ENCODE measurements around the gene ANKRD35. TPM values are rescaled to one million over a fixed set of nuclear protein-coding genes. Genes with fewer than 3 reads are reported as not detected.
A peak's percentile ranks its signal among the peaks of the same experiment; 100 is the strongest.

The ANKRD35 gene
- total and polyA plus RNA-seq, 12 donors, result 0.28 to 2.1 (median 0.56) TPM

DNA sequence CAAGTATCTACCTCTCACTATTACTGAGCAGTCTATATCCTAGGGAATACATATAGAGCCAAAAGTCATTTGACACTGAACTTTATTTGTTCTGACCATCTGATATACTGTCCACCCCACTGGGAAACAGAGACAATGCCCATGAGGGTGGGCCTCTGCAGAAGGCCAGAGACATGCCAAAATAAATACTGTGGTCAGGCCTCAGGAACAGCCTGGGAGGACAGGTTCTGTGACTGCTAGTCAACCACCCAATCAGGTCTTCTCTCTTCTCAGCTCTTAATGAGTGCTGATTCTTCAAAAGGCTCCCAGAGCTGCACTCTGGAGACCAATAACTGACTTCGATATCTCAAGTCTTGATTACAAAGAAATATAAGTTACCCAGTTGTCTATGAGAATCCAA, 5.5 kb upstream of the ANKRD35 start:
- ATAC-seq (peak in 2 of 8 donors; percentile 12 to 18), DNase-seq (no peak)
- TF ChIP-seq, protein P1, sequence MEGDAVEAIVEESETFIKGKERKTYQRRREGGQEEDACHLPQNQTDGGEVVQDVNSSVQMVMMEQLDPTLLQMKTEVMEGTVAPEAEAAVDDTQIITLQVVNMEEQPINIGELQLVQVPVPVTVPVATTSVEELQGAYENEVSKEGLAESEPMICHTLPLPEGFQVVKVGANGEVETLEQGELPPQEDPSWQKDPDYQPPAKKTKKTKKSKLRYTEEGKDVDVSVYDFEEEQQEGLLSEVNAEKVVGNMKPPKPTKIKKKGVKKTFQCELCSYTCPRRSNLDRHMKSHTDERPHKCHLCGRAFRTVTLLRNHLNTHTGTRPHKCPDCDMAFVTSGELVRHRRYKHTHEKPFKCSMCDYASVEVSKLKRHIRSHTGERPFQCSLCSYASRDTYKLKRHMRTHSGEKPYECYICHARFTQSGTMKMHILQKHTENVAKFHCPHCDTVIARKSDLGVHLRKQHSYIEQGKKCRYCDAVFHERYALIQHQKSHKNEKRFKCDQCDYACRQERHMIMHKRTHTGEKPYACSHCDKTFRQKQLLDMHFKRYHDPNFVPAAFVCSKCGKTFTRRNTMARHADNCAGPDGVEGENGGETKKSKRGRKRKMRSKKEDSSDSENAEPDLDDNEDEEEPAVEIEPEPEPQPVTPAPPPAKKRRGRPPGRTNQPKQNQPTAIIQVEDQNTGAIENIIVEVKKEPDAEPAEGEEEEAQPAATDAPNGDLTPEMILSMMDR (IDR thresholded peaks at IDR 0.05), result no peak
- H3K36me3 ChIP-seq, result no peaks in the 10 kb centered on the region
- 46 to 61% methylated on average over 1 of the region's 1 CpG for WGBS, 2 donors
- peak overlapping the region; percentile 67 to 93 (median 82) for H3K27ac ChIP-seq
- H3K9me3 ChIP-seq, result no peaks in the 10 kb centered on the region
- peak overlapping the region in 1 of 10 donors; percentile 25 for H3K4me3 ChIP-seq
- intact Hi-C loops (cut with DNase I), result loop anchor here in 6 of 10 donors (1.0 to 10.0 kb wide), 4 partner anchors 20 to 124 kb away; partner anchors contain the start of genes ITGA10 (in 1 of the 6) and PIAS3 (in 1 of the 6)
- peaks cover 15 to 54% (median 33%) of the 10 kb centered on the region in 9 donors for H3K4me1 ChIP-seq
- H3K27me3 ChIP-seq, result no peaks in the 10 kb centered on the region

DNA sequence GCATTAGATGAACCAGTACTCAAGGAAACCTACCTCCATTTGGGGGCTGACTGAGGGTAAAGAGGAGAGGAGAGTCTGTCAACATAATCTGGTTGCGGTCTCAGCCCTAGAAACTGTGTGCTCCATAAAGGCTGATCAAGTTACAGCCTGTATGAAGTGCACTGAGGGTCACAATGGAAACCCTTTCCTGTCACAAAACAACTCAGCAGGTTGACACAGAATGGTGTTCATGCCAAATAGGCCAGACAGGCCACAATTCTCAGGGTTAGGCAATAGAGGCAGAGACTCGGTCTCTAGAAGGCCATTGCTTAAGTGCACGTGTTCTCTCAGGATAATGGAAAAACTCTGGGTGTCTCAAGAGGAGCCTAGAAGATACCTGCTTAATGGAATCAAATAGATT, 4.1 kb upstream of the ANKRD35 start:
- Histone ChIP-seq H3K9me3 (no peaks in the 10 kb centered on the region), H3K36me3 (no peaks in the 10 kb centered on the region), H3K27ac (peak overlapping the region in 2 of 10 donors; percentile 90 to 93), H3K27me3 (peaks cover 0 to 5% (median 0%) of the 10 kb centered on the region in 7 donors), H3K4me3 (no peak overlapping the region), H3K4me1 (peaks cover 15 to 64% (median 38%) of the 10 kb centered on the region in 9 donors)
- DNase-seq (no peak), ATAC-seq (no peak)
- TF ChIP-seq, protein P1 (IDR thresholded peaks at IDR 0.05), result no peak
- intact Hi-C loops (cut with DNase I), result loop anchor here in 6 of 10 donors (2.0 to 10.0 kb wide), 3 partner anchors 21 to 125 kb away; partner anchors contain the start of genes ITGA10 (in 1 of the 6) and PIAS3 (in 1 of the 6)
- WGBS, 2 donors, result 77 to 84% methylated on average over 3 of the region's 3 CpGs

DNA sequence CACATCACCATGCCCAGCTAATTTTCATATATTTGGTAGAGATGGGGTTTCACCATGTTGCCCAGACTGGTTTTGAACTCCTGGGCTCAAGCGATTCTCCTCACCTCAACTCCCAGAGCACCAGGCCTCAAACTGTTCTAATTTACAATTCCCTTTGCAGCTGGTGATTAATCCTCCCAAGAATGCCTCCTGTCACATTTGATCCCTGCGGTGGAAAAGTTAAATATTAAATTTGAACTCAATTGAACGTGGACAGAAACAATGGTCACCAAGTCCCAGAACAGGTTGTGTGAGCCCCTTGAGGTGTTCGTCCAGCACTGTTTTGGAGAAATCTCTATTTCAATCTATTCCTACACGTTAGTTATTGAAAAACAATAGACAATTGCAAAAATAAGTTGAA, 2.0 kb upstream of the ANKRD35 start:
- ATAC-seq, result no peak
- WGBS, 2 donors, result 78 to 80% methylated on average over 5 of the region's 5 CpGs
- Histone ChIP-seq H3K36me3 (no peaks in the 10 kb centered on the region), H3K4me3 (no peak overlapping the region), H3K27ac (peak overlapping the region in 2 of 10 donors; percentile 7 to 65), H3K27me3 (peaks cover 0 to 12% (median 0%) of the 10 kb centered on the region in 7 donors), H3K4me1 (peaks cover 14 to 55% (median 31%) of the 10 kb centered on the region in 9 donors), H3K9me3 (no peaks in the 10 kb centered on the region)
- intact Hi-C loops (cut with DNase I), result no loop called here
- TF ChIP-seq, protein P1 (IDR thresholded peaks at IDR 0.05), result no peak
- DNase-seq, result no peak

DNA sequence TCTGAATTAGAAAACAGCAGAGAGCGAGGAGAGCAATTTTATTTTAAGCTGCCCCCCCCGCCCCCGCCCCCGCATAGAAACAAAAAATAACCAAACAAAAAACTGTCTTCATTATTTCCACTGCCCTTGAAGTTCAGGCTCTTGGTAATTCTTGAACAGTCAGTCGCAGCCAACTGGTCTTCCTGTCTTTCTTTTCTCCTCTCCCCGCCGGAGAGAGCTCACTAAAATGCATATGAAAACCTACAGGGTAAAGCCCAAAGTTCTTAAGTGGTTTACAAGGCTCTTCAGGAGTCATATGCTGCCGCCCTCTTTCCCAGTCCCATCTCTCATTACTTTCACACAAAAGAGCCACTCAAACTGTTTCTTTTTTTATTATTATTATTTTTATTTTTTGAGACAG, 1.1 kb upstream of the ANKRD35 start:
- TF ChIP-seq, protein P1 (IDR thresholded peaks at IDR 0.05), result no peak
- H3K4me1 ChIP-seq, result peaks cover 12 to 48% (median 23%) of the 10 kb centered on the region in 9 donors
- intact Hi-C loops (cut with DNase I), result loop anchor here in 1 of 10 donors (1.0 kb wide), 1 partner anchor 42 kb away; the partner anchor contains the start of gene NUDT17
- H3K27ac ChIP-seq, result peak overlapping the region in 7 of 10 donors; percentile 20 to 71 (median 65)
- no peaks in the 10 kb centered on the region for H3K9me3 ChIP-seq
- H3K4me3 ChIP-seq, result peak overlapping the region in 4 of 10 donors; percentile 70 to 94 (median 76)
- DNase-seq, result peak in 1 of 2 donors; percentile 29
- 50 to 54% methylated on average over 8 of the region's 8 CpGs for WGBS, 2 donors
- H3K27me3 ChIP-seq, result peaks cover 0 to 12% (median 0%) of the 10 kb centered on the region in 7 donors
- ATAC-seq, result peak in 3 of 8 donors; percentile 13 to 41 (median 19)
- no peaks in the 10 kb centered on the region for H3K36me3 ChIP-seq

Measured in heart right ventricle (tissue), 16 donors.